HepG2 (cell line): ENCODE results near the gene CGNL1. TPM values are rescaled to one million over a fixed set of nuclear protein-coding genes. Genes with fewer than 3 reads are reported as not detected.

Experiments
- ATAC-seq: fragments of 200-7000 bp; cut with Tn5 transposase; 3 replicates; pipeline ENCODE4 v1.9.1; 2020; ENCODE audit warnings: mild to moderate bottlenecking, moderate library complexity
- BruUV-seq: library from RNA; stranded (reverse); fragments of 400-500 nt; replicated peaks from 2 replicates; lab custom pipeline; 2021; lab: Mats Ljungman, UMichigan
- CTCF ChIA-PET: fragments of 300-600 bp; formaldehyde crosslinking; extraction: SDS; loops from one replicate; lab custom pipeline; 2021; ENCODE audit warnings: low total read pairs, inconsistent platforms, low intra/inter-chr PET ratio; lab: Yijun Ruan, JAX
- POLR2A ChIA-PET: fragments of 350-600 bp; sonication (Branson Sonifier 250); formaldehyde crosslinking; loops from one replicate; lab custom pipeline; 2020; ENCODE audit warnings: antibody characterized with exemption, inconsistent platforms; lab: Yijun Ruan, JAX
- DNase-seq: peaks from one replicate; pipeline ENCODE4 v3.0.0-alpha.2; 2015; ENCODE audit warnings: low spot score
- FAIRE-seq: peaks from 3 replicates; lab custom pipeline; 2011; peaks lifted over from hg19 to GRCh38; lab: Jason Lieb, UNC
- H2AFZ ChIP-seq: one replicate; pipeline ENCODE4 v1.6.1; 2011; ENCODE audit warnings: low read length, inconsistent platforms
- H3K27ac ChIP-seq: fragments of 300-600 bp; 3 replicates; pipeline ENCODE4 v1.8.0; 2011; ENCODE audit warnings: mixed run types, mild to moderate bottlenecking, mixed read lengths, low read length, inconsistent platforms; ENCODE audit not compliant: insufficient read depth; ENCODE audit errors: extremely low read length
- H3K27me3 ChIP-seq, 2 experiments: fragments of 200-600 bp in 1 of 2; 2 replicates in 1 of 2; 3 replicates in 1 of 2; pipeline versions ENCODE4 v1.6.0 to v1.8.0; 2011; ENCODE audit warnings: low read length in 2 of 2, mild to moderate bottlenecking in 2 of 2, moderate library complexity in 2 of 2, inconsistent platforms in 1 of 2; ENCODE audit not compliant: insufficient read depth in 2 of 2, control insufficient read depth in 1 of 2
- H3K36me3 ChIP-seq, 2 experiments: fragments of 200-600 bp in 1 of 2; replicated peaks in 1 of 2; 2 replicates in 1 of 2; 3 replicates in 1 of 2; pipeline versions ENCODE4 v1.5.1 to v1.8.0; 2011; ENCODE audit warnings: low read length in 2 of 2, inconsistent platforms in 1 of 2; ENCODE audit not compliant: insufficient read depth in 2 of 2, control insufficient read depth in 1 of 2
- H3K4me1 ChIP-seq: 2 replicates; pipeline ENCODE4 v1.5.1; 2012; ENCODE audit warnings: low read length, inconsistent platforms; ENCODE audit not compliant: insufficient read depth
- H3K4me2 ChIP-seq: 2 replicates; pipeline ENCODE4 v1.6.0; 2011; ENCODE audit warnings: low read depth, low read length, inconsistent platforms
- H3K4me3 ChIP-seq, 3 experiments: fragments of 200-600 bp in 1 of 3; sonication (generic), shearing (Covaris generic) in 1 of 3; replicated peaks in 1 of 3; 2 replicates each; pipeline ENCODE4 v1.5.1; 2011 to 2016; ENCODE audit warnings: low read length in 3 of 3, inconsistent platforms in 2 of 3, low read depth in 2 of 3, mild to moderate bottlenecking in 2 of 3, control low read depth in 1 of 3, mixed read lengths in 1 of 3; ENCODE audit not compliant: insufficient read depth in 1 of 3
- H3K79me2 ChIP-seq: one replicate; pipeline ENCODE4 v1.6.1; 2011; ENCODE audit warnings: low read length, inconsistent platforms; ENCODE audit not compliant: insufficient read depth
- H3K9ac ChIP-seq: 2 replicates; pipeline ENCODE4 v1.6.0; 2011; ENCODE audit warnings: mild to moderate bottlenecking, low read depth, low read length, inconsistent platforms; ENCODE audit not compliant: insufficient read depth
- H3K9me3 ChIP-seq: 2 replicates; pipeline ENCODE4 v1.5.1; 2012; ENCODE audit warnings: mild to moderate bottlenecking, low read length
- H4K20me1 ChIP-seq: 2 replicates; pipeline ENCODE4 v1.6.0; 2011; ENCODE audit warnings: inconsistent platforms, mild to moderate bottlenecking, low read length, moderate library complexity; ENCODE audit not compliant: insufficient read depth
- ATF7 ChIP-seq, 2 experiments: fragments of 450-650 bp in 1 of 2; sonication (generic) in 1 of 2; formaldehyde crosslinking in 1 of 2; IDR thresholded peaks; 2 replicates each; pipeline versions ENCODE4 v1.4.0 to v1.6.1; 2016 to 2020; ENCODE audit warnings: antibody characterized with exemption in 1 of 2, mild to moderate bottlenecking in 1 of 2, missing genetic modification reagents in 1 of 2
- HDAC1 ChIP-seq: sonication (generic); formaldehyde crosslinking; IDR thresholded peaks from 2 replicates; pipeline ENCODE4 v1.5.1; 2020; ENCODE audit warnings: mild to moderate bottlenecking, missing genetic modification reagents
- HNF1B ChIP-seq: sonication (generic); formaldehyde crosslinking; IDR thresholded peaks from 2 replicates; pipeline ENCODE4 v1.5.1; 2020; ENCODE audit warnings: mild to moderate bottlenecking, moderate library complexity, missing genetic modification reagents
- MED1 ChIP-seq: sonication (generic); formaldehyde crosslinking; IDR thresholded peaks from 2 replicates; pipeline ENCODE4 v1.4.0; 2020; ENCODE audit warnings: missing genetic modification reagents
- NR2F2 ChIP-seq: IDR thresholded peaks from 2 replicates; pipeline ENCODE4 v1.6.1; 2012; ENCODE audit warnings: low read depth, inconsistent platforms, borderline replicate concordance
- RFX3 ChIP-seq: IDR thresholded peaks from 2 replicates; pipeline ENCODE4 v1.6.1; 2016; ENCODE audit warnings: missing biosample characterization, missing genetic modification reagents
- SRSF4 ChIP-seq: fragments of 200-400 bp; formaldehyde crosslinking; IDR thresholded peaks from one replicate; pipeline ENCODE4 v1.6.1; 2018; ENCODE audit warnings: mild to moderate bottlenecking, low read depth, low read length, moderate library complexity; ENCODE audit not compliant: poor library complexity, severe bottlenecking
- ZBTB1 ChIP-seq: sonication (generic); formaldehyde crosslinking; IDR thresholded peaks from 2 replicates; pipeline ENCODE4 v1.4.0; 2020; ENCODE audit warnings: missing genetic modification reagents, borderline replicate concordance
- ZNF292 ChIP-seq: sonication (generic); formaldehyde crosslinking; IDR thresholded peaks from 2 replicates; pipeline ENCODE4 v1.8.1; 2022; ENCODE audit warnings: mild to moderate bottlenecking, low read depth, missing genetic modification reagents, borderline replicate concordance
- ZNF317 ChIP-seq: sonication (generic); formaldehyde crosslinking; IDR thresholded peaks from 2 replicates; pipeline ENCODE4 v1.5.0; 2020; ENCODE audit warnings: mild to moderate bottlenecking, missing genetic modification reagents
- ZNF441 ChIP-seq: sonication (generic); formaldehyde crosslinking; IDR thresholded peaks from 2 replicates; pipeline ENCODE4 v1.7.0; 2021; ENCODE audit warnings: missing genetic modification reagents, borderline replicate concordance
- ZNF530 ChIP-seq: sonication (generic); formaldehyde crosslinking; IDR thresholded peaks from 2 replicates; pipeline ENCODE4 v1.5.0; 2020; ENCODE audit warnings: low read depth, mild to moderate bottlenecking, missing genetic modification reagents
- ZNF879 ChIP-seq: sonication (generic); formaldehyde crosslinking; IDR thresholded peaks from 2 replicates; pipeline ENCODE4 v1.8.1; 2023; ENCODE audit warnings: missing genetic modification reagents
- ZSCAN5A ChIP-seq: sonication (generic); formaldehyde crosslinking; IDR thresholded peaks from 2 replicates; pipeline ENCODE4 v1.8.0; 2022; ENCODE audit warnings: mild to moderate bottlenecking, missing genetic modification reagents, borderline replicate concordance
- ZZZ3 ChIP-seq: sonication (generic); formaldehyde crosslinking; IDR thresholded peaks from 2 replicates; pipeline ENCODE4 v1.4.0; 2020; ENCODE audit warnings: missing genetic modification reagents, mild to moderate bottlenecking, borderline replicate concordance
- WGBS: methylation state at CpG from one replicate; pipeline ENCODE4 v1.1.6; 2017; ENCODE audit warnings: low lambda C conversion rate; 5-methylcytosine and 5-hydroxymethylcytosine counted together
- in situ Hi-C: cut with HindIII; loops from 2 replicates; pipeline ENCODE4 v1.10.0; 2017; ENCODE audit warnings: low pct_unique_long_range_greater_than_20kb; ENCODE audit not compliant: extremely low pct_ligation_motif_present
- intact Hi-C: fragments of 100-400 bp; cut with micrococcal nuclease; formaldehyde crosslinking; loops from one replicate; pipeline ENCODE4 v1.10.0; 2022; ENCODE audit not compliant: unreplicated experiment
- polyA plus RNA-seq, 8 experiments: library from polyadenylated mRNA; depleted of rRNA in 3 of 8; stranded (reverse) in 7 of 8; unstranded in 1 of 8; fragments of >200 nt; fragmentation: Illumina TruSeq in 4 of 8; extraction: Trizol in 4 of 8; gene quantifications; 2 replicates each; pipeline versions ENCODE4 v1.2.1 to v1.2.3, GENCODE V29; 2011 to 2016; ENCODE audit warnings: low read depth in 4 of 8, missing spikeins in 1 of 8, mixed read lengths in 1 of 8; ENCODE audit not compliant: insufficient read depth in 1 of 8
- total RNA-seq, 5 experiments: library from RNA; depleted of rRNA; stranded (reverse); fragments of >200 nt; fragmentation: Illumina TruSeq; extraction: Trizol; gene quantifications; 2 replicates each; pipeline ENCODE4 v1.2.3, GENCODE V29; 2016; ENCODE audit warnings: low read depth in 1 of 5
- TF ChIP-seq, protein P1 (sequence below): sonication (generic); formaldehyde crosslinking; IDR thresholded peaks from 2 replicates; pipeline ENCODE4 v1.4.0; 2020; ENCODE audit warnings: missing genetic modification reagents, borderline replicate concordance
- TF ChIP-seq, protein P2 (sequence below): sonication (generic); formaldehyde crosslinking; IDR thresholded peaks from 2 replicates; pipeline ENCODE4 v1.4.0; 2020; ENCODE audit warnings: mild to moderate bottlenecking, missing genetic modification reagents
- TF ChIP-seq, protein P3 (sequence below): sonication (generic); formaldehyde crosslinking; IDR thresholded peaks from 2 replicates; pipeline ENCODE4 v1.4.0; 2020; ENCODE audit warnings: low read depth, mild to moderate bottlenecking, missing genetic modification reagents

Gene CGNL1
- total and polyA plus RNA-seq, 2 of the 13 experiments (the other 11 are each of a cell fraction or from before 2014, with no cell fraction given), result 5.6 to 15.6 TPM

DNA sequence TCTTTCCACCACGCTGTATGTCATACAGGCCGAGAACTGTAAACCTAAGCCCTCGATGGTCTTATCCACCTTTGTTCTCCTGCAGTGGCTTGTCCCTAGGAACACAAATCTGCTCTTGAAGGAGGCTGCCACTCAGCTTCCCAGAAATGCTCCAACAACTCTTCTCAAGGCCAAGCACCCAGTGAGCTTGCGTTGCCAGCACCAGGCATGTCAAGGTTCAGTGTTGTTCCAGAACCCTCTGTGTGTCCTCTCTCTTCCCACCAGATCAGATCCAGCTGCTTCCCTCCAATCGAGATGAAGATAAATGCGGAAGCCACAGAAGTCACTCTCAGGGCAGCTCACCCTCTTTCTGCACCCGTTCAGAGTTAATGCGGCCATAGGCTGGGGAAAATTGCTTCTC lies 204.1 kb downstream of the CGNL1 start:
- Histone ChIP-seq H3K79me2 (no peaks in the 10 kb centered on the region), H3K27me3 (no peaks in the 10 kb centered on the region), H3K4me1 (peaks cover 18% of the 10 kb centered on the region), H3K36me3 (no peaks in the 10 kb centered on the region), H3K4me2 (peak overlapping the region; percentile 44), H3K9ac (no peak overlapping the region), H4K20me1 (no peaks in the 10 kb centered on the region), H3K9me3 (peaks cover 20% of the 10 kb centered on the region), H2AFZ (no peak overlapping the region), H3K27ac (no peak overlapping the region), H3K4me3 (0 out of 6 replicates have a peak overlapping the region, but pooled peaks of 1 of the 3 experiments have one; percentile 3)
- in situ Hi-C loops, result no loop called here
- intact Hi-C loops, result no loop called here
- 64% methylated on average over 8 of the region's 8 CpGs for WGBS
- no peak for DNase-seq
- ATAC-seq, result peak; percentile 18
- ChIA-PET CTCF (no interaction called here), POLR2A (no interaction called here)
- no TSS peak for BruUV-seq
- no peak for FAIRE-seq
- TF ChIP-seq ZBTB1 (CRISPR knock-in tag), result no peak
- TF ChIP-seq SRSF4, result no peak
- TF ChIP-seq NR2F2, result no peak
- TF ChIP-seq ZNF879, result no peak
- TF ChIP-seq, protein P1, sequence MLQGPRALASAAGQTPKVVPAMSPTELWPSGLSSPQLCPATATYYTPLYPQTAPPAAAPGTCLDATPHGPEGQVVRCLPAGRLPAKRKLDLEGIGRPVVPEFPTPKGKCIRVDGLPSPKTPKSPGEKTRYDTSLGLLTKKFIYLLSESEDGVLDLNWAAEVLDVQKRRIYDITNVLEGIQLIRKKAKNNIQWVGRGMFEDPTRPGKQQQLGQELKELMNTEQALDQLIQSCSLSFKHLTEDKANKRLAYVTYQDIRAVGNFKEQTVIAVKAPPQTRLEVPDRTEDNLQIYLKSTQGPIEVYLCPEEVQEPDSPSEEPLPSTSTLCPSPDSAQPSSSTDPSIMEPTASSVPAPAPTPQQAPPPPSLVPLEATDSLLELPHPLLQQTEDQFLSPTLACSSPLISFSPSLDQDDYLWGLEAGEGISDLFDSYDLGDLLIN (CRISPR knock-in tag), result no peak
- TF ChIP-seq, protein P2, sequence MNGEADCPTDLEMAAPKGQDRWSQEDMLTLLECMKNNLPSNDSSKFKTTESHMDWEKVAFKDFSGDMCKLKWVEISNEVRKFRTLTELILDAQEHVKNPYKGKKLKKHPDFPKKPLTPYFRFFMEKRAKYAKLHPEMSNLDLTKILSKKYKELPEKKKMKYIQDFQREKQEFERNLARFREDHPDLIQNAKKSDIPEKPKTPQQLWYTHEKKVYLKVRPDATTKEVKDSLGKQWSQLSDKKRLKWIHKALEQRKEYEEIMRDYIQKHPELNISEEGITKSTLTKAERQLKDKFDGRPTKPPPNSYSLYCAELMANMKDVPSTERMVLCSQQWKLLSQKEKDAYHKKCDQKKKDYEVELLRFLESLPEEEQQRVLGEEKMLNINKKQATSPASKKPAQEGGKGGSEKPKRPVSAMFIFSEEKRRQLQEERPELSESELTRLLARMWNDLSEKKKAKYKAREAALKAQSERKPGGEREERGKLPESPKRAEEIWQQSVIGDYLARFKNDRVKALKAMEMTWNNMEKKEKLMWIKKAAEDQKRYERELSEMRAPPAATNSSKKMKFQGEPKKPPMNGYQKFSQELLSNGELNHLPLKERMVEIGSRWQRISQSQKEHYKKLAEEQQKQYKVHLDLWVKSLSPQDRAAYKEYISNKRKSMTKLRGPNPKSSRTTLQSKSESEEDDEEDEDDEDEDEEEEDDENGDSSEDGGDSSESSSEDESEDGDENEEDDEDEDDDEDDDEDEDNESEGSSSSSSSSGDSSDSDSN (CRISPR knock-in tag), result no peak
- TF ChIP-seq ZSCAN5A (CRISPR knock-in tag), result no peak
- no peak for TF ChIP-seq HDAC1 (CRISPR knock-in tag)
- no peak for TF ChIP-seq MED1 (CRISPR knock-in tag)
- TF ChIP-seq ATF7 (IDR thresholded peaks at IDR 0.05), result no peak
- TF ChIP-seq ATF7 (CRISPR knock-in tag; IDR thresholded peaks at IDR 0.05), result no peak
- no peak for TF ChIP-seq ZNF530 (CRISPR knock-in tag)
- no peak for TF ChIP-seq ZNF441 (CRISPR knock-in tag)
- TF ChIP-seq RFX3, result no peak
- TF ChIP-seq, protein P3, sequence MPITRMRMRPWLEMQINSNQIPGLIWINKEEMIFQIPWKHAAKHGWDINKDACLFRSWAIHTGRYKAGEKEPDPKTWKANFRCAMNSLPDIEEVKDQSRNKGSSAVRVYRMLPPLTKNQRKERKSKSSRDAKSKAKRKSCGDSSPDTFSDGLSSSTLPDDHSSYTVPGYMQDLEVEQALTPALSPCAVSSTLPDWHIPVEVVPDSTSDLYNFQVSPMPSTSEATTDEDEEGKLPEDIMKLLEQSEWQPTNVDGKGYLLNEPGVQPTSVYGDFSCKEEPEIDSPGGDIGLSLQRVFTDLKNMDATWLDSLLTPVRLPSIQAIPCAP (CRISPR knock-in tag), result no peak
- no peak for TF ChIP-seq ZNF317 (CRISPR knock-in tag)
- no peak for TF ChIP-seq ZZZ3 (CRISPR knock-in tag)
- no peak for TF ChIP-seq ZNF292 (CRISPR knock-in tag)
- TF ChIP-seq HNF1B (CRISPR knock-in tag), result no peak
